CD4-positive, alpha-beta T cell treated with Interleukin-17A for 1 hour (primary cell): ENCODE data around the gene TM4SF18.
"Not testable (repeated sequence)": the region's sequence is repeated elsewhere in the genome, so short reads cannot be mapped to it uniquely, and the experiment has no call there.

ENCODE experiments used
- DNase-seq: peaks from one replicate; pipeline ENCODE4 v3.0.0-alpha.2; 2020

The TM4SF18 gene

DNA sequence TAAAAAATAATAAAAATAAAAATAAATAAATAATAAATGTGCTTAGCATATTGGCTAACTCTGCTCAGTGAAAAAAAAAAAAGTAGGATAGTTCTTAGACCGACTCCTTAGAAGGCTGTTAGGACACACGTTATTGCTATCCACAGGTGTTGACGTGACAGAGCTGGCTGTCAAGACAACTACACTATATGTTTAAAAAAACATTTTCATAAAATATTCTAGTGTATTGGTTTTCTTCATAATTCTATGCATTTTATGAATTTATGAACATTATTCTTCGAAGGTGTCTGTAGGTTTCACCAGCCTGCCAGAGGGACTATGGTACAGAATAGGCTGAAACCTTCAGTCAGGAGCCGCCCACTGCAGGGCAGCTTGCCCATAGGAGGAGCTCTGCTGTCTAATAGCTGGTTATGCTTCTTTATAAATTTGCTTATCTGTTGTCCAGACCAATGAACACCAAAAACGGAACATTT, 34.8 kb upstream of the TM4SF18 start:
- DNase-seq, result no peak

DNA sequence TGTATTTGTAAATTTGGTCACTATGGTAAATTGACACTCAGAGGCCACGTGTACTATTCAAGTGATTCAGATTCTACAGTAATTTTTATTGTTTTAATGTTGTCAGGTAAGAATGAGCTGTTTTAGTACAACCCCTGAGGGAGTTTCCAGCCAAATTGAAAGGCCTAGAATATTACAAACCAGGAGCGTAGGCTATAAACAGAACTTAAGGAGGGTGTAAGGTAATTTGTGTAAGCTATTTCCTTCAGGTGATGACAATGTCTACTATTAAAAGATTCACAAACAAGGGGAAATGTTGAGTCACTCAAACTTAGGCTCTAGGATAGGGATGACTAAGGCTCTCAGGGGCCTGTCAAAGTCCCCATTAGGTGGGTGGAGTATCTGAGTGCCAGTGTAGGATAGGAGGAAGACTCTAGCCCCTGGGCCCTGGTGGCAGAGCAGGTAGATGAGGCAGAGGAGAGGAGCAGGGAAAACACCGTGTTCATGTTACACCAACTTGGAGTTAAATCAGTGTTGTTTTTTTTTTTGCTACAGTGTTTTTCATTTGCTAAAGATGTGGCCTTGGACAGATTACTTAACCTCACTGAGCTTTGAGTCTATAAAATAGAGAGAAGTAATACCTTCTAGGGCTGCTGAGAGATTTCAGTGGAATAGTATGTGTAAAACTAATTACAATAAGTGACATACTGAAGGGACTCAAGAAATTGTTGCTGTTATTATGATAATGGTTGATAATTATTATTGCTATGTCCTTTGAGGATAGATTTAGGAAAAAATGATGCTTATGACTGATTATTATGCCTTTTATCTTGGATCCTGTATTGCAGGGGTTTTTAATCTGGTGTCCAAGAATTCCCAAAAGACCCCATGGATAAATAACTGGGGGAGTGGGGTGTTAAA, 33.8 kb upstream of the TM4SF18 start:
- no peak for DNase-seq

DNA sequence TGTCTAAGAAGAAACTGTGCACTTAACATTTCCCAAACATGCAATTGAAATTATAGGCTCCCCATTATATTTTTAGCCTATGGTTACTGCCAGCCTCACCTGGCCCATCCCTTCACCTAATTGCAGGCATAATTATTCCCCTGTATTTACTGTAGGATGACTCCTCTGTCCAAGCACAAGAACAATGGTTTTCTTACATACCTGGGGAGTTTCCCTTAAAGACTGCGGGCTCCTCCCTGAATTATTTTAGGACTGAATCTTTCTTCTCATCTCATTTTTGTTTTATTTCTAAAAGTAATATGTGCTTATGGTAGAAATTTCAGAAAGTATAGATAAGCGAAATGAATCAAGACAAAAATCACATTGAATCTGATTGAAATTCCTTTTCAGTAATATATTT, 32.6 kb upstream of the TM4SF18 start:
- no peak for DNase-seq

DNA sequence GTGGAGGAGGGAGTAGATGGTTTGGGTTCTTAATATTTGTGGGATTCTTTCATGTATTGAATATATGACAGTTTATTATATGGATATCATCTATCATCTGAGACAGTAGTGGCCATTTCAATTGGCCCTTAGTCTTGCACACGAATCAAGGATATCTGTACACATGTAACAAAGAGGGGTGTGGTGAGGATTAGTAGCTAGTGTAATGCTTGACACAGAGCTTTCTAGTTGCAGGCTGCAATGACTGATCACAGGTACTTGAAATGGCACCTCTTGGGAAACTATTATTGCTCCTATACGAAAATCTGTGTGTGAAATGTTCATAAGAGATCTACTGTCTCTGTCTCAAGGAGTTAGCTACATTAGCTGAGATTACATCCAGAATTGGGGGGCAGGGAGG, 31.2 kb upstream of the TM4SF18 start:
- no peak for DNase-seq

DNA sequence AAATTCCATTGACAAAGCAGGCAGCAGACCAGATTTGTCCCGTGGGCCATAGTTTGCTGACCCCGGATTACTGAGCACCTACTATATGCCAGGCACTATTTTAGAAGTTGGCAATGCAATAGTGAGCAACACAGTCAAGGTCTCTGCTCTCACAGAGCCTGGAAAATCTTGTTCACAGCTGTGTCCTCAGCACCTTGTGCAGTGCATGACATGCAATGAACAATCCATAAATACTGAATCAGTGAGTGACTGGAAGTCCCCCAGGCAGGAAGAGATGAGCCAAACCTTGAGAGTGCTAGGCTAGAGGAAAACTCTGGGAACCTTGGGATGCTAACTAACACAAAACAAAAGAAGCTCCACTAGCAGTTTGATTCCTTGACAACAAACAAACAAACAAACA, 29.6 kb upstream of the TM4SF18 start:
- no peak for DNase-seq

DNA sequence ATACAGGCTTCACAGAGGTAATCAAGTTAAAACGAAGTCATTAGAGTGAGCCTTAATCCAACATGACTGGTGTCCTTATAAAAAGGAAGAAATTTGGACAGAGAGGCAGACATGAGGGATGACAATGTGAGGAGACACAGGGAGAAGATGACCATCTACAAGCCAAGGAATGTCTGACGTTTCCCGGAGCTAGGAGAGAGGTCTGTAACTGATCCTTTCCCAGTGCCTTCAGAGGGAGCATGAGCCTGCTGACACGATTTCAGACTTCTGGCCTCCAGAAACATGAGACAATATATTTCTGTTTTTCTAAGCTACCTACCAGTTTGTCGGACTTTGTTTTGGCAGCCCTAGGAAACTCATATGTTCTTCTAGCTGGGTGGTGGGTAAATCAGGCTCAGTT, 28.9 kb upstream of the TM4SF18 start:
- no peak for DNase-seq

DNA sequence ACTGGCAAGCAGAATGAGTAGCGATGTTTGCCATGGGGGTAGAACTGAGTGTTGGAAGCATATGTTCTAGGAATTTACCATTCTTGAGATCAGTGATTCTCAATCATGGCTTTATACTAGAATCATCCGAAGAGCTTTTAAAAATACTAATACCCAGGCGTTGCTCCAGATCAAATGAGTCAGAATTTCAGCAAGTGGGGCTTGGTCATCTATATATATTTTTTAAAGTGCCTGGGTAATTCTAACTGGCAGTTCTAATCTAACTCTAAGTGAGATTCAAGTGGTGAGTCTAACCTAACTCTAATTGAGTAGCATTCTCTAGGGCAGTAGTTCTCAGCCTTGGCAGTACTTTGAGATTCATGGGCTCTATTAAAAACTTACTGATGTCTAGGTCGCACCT, 23.2 kb upstream of the TM4SF18 start:
- DNase-seq, result no peak

DNA sequence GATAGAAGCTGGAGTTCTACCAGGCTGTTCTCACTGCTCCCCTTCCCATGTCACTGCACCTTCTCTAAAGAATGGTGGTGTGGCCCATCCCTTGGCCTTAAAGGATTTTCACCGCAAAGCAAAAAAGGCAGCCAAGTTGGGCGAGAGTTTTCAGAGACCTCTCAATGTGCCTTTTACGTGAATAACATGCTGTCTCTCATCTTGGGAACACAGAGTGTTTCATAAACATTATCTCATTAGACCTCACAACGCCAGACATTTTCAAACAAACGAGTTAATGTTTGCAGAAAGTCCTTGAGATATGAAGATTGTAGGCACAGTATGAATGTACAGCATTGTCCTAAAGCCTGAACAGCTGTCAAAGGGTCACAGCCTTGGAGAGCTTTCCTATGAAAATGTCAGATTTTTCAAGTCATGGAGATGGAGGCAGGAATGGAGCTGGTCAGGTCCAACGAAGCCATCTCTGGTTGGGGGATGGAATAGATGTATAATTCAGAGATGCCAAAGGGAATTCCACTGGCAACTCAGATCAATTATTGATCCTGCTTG, 22.7 kb upstream of the TM4SF18 start:
- no peak for DNase-seq

DNA sequence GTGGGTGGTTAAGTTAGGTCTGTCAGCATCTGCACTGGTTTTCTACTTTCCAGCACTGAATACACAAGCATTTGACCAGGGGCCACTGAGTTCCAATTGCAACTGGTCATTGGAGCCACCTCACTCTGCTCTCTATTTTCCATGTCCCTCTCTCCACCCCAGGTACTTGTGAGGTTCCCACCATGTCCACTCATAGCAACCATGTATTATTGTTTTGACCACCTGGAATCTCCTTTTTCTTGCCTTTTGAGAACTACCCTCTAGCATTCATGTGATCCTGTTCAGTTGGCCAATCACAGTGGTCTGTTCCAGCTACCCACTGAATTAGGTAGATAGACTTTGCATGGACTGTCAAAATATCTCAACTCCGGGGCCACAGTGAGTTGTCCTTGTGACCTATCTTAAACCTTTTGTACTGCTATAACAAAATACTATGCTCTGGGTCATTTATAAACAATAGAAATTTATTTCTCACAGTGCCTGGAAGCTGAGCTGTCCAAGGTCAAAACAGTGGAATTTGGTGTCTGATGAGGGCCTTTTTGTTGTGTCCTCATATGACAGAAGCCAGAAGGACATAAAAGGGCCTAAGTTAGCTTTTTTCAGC, 20.2 kb upstream of the TM4SF18 start:
- DNase-seq, result no peak

DNA sequence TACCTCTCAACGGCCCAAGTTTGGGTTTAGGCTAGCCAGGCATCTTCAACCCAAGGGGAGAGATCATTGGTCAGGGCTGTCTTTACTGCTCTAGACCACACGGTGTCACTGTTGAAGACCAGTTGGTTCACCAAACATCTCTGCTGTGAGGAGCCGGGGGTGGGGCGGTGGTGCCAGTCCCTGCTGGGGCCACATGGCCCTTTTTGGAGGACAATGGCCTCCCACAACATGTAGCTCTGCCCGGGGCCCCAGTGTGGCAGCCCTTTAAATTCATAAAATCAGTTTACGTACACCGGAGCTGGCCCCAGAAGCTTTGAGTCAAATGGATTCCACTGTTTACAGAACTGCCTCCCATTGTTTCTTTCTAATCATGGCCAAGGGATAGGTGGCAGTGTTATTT, 19.1 kb upstream of the TM4SF18 start:
- DNase-seq, result peak; percentile 19

DNA sequence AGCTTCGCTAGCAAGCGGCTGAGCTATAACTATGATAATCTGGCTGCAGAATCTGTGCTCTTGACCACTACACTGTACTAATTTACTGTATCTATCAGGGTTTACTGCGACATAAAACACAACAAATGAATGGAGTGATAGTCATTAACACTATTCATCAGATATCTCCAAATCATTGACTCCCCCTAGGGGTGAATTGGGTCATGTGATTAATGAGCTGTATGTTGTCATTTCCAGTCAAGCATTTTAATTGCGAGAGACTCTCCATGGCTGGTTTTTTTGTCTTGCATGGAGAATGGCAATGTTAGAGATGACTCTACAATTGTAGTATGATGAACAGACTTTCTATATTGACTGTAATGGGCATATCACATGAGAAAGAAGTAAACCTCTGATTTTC, 10.5 kb upstream of the TM4SF18 start:
- DNase-seq, result peak; percentile 10

DNA sequence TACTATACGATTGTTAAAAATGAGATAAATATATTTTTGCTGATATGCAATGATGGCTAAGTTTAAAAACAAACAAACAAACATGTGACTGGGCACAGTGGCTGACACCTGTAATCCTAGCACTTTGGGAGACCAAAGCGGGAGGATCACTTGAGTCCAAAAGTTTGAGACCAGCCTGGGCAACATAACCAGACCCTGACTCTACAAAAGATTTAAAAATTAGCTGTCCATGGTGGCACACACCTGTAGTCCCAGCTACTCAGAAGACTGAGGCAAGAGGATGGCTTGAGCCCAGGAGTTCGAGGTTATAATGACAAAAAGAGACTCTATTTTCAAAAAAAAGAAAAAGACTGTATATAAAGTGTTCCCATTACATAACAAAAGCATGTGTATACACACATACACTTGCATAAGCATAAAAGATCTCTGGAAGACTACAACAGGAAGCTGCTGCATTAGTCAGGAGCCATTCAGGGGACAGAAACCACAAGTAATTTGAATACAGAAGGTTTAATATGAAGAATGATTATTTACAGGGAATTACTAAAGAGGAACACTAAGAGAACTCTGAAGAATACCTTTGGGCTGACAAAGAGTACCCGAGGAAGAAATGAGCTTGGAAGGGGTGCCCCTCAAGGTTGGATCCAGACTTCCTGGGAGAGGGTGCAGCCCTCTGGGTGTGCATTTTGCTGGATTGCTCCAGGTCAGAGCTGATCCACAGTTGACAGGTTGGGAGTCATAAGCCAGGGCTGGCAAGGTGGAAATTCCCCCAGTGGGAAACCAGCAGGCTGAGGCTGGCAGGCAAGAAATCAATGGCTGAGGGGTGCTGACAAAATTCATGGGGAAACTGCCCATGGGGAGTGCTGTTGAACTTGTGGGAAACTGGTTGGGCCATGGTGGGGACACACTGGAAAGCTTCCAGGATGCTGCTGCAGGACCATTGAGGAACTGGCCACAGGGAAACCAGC, 9.3 kb upstream of the TM4SF18 start:
- no peak for DNase-seq

DNA sequence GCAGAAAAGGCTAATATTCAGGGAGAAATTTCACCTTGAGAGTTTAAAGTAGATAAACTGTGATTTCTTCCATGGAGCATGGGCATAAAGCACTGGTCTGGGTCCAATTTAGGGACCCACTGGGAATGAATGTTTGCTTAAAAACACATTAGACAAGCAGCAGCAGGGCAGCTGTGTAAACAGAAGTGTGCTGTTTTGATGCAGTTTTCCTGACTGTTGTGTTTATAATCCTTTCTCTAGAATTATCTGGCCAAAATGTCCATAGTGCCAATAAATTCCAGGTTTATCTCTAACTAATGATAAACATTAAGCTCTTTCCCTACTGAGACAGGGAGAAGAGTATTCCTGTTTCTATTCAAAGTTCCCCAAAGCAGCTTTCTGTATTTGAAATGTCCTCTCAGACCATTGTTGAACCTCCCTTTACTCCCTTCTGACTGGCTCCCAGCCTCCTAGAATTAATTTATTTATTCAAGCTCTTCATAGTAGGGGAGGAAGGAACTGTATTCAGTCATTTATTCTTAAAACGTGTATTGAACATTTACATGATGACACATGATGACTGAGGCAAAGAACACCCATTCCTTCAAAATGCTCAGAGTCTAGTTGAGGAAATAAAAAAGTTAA, 7.0 kb upstream of the TM4SF18 start:
- DNase-seq, result no peak

DNA sequence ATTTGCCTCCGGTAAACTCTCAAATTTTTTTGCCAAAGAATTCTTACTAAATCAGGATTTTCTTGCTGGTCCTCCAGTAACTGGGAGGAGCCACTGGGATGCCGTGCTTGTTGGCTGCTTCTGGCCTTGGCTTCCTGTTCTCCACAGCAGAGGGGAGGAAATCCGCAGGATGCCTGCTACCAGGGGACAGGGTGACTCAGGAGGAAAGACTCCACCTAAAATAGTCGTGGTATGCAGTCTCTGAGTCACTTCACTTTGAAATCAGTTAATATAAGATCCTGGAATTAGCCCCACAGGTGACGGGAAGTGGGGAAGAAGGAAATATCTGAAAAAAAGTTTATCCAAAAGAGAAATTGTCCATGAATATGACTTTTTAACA, 6.5 kb upstream of the TM4SF18 start:
- DNase-seq, result no peak

DNA sequence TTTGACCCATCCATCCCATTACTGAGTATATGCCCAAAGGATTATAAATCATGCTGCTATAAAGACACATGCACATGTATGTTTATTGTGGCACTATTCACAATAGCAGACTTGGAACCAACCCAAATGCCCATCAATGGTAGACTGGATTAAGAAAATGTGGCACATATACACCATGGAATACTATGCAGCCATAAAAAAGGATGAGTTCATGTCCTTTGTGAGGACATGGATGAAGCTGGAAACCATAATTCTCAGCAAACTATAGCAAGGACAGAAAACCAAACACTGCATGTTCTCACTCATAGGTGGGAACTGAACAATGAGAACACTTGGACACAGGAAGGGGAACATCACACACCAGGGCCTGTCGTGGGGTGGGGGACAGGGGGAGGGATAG, 4.0 kb upstream of the TM4SF18 start:
- not testable (repeated sequence) for DNase-seq

DNA sequence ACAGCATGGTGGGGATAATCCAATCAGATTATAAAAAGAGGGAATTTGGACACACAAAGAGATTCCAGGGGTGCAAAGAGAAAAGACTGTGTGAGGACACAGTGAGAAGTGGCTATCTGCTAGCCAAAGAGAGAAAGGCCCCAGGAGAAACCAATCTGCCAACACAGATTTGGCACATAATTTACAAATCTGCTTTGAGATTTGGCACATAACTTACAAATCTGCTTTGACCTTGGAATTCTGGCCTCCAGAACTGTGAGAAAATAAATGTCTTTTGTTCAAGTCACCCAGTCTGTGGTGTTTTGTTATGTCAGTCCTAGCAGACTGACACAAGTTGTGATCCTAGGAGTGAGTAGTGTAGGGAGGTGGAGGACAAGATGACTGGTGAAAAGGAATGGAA, 3.5 kb upstream of the TM4SF18 start:
- DNase-seq, result no peak

DNA sequence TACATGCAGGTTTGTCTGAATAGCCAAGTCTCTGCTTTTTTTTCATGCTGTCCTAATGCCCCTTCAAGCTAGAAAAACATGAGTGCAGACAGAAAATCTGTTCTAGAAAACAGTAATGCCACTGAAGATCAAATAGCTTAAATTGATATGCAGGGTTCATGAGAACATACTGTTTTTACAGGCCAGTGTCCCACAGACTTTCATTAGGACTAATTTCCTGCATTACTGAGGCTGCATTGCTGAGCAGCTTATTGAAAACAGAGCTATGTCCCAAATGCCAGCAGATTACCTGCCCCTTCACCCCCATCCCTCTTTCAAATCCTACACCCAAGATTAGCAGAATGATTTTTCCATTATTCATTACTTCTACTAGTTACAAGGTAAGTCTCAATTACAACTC, 665 bp downstream of the TM4SF18 start:
- DNase-seq, result no peak

DNA sequence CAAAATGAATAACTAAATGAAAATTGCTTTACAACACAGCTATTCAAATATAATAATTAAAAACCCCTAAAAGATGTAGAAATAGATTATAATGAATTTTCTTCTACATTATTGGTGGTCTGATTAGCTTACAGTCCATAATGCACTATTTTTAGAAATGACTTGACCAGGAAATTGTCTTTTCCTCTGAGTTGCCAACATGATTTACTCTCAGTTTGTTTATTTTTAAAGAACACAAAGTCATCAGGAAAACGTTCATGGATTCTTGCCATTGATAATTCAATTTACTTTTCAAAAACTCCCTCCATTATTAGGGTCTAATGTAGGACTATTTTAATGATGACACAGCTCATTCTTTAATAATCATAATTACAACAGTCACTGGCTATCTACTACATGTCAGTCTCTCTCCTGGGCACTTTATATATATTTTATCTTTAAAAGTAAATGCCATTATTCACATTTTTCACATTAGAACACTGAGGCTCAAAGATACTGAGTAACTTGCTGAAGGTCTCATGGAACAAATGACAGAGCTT, 1.1 kb downstream of the TM4SF18 start:
- no peak for DNase-seq

DNA sequence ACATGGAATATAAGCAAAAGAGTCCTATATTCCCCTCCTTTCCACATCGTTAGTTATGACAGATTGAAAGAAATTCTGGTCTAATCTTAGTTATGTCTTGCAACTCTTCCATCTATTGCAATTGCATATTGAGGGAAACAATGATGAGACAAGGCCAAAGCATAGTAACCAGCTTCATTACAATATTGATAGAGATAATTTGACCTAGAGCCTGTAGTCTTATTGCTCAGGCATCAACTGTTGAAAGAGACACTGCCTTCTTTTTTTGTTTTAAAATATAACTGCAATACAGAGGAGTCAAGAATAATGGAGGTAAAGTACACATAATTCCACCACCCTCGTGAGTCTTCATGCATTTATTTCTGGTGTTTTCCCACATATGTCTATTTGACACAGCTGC, 2.0 kb downstream of the TM4SF18 start:
- DNase-seq, result no peak

DNA sequence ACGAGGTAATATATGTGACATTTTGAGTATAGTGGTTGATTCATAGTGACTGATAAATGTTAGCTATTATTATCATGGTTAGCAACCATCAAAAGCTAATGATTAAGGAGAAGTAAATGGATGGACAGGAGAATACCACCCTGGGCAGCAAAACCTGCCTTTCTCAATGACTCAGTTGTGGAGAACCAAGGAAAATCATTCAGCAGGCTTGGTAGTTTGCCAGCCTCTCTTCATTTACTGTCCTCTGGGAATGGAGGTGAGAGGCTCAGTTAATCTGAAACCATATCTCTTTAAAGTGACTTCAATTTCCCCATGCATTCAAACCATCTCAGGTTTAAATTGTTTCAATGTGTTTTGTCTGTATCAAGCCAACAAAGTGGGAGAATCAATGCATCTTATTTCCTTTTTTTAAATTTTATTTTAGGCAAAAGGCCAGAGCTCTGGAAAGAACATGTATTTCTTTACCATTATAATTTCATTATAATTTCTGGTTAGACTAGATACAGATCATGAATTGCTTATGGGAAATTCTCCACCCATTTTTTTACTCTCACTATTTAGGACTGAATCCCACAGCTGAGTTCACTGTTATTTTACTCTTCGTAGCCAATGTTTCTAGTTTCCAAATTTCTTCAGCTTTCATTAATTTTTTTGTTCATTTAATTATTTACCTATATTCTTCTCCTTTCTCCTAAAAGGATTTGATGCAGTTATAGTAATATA, 2.7 kb downstream of the TM4SF18 start:
- no peak for DNase-seq

DNA sequence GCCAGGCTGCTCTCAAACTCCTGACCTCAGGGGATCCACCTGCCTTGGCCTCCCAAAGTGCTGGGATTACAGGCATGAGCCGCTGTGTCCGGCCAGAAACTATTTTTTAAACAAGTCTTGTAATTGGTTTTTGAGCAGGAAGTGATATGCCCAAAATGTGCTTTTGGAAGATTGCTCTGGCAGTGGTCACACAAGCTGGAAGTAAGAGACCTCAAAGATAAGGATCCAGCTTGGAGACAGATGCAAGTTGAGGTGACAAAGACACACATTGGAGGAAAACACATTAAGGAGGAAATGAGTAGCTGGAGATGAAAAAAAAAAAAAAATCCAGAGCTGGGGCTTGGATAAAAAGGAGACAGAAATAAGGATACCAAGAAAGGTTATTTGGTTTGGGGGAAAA, 6.3 kb downstream of the TM4SF18 start:
- no peak for DNase-seq

DNA sequence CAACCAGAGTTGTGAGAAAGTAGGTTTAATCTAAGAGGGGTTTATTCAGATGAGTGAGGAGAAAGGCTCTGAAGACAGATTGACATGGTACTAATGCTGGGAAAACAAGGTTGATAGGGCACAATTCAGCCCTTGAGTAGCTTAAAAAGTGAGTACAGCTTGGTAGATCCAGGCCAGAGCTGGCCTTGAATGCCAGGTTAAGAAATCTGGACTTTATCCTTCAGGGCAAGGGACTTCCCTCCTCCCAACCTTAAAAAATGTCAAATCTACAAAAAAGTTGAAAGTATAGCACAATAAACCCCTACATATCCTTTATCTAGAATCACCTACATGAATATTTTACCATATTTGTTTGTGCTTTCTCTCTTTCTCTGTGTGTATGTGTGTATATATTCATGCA, 7.9 kb downstream of the TM4SF18 start:
- no peak for DNase-seq
